ENCODE results near the gene GTF3C1.

The GTF3C1 gene

GRCh38 chr16:27498031-27498825 is 51.5 kb downstream of the GTF3C1 start:
- Mint-ChIP-seq H3K9me3 (no peaks in the 10 kb centered on the region), H3K27ac (no peak overlapping the region), H3K27me3 (no peaks in the 10 kb centered on the region), H3K4me1 (no peaks in the 10 kb centered on the region), H3K36me3 (peaks cover 52 to 64% of the 10 kb centered on the region in 2 donors), H3K4me3 (no peak overlapping the region)
- DNase-seq (no peak), ATAC-seq (replicated peaks) (no peak)

- peaks cover 44 to 56% of the 10 kb centered on the region in 2 donors for H3K36me3 Mint-ChIP-seq
- ATAC-seq (replicated peaks) (no peak), DNase-seq (no peak)
- H3K9me3 Mint-ChIP-seq = no peaks in the 10 kb centered on the region
- no peak overlapping the region for H3K27ac Mint-ChIP-seq
- no peaks in the 10 kb centered on the region for H3K27me3 Mint-ChIP-seq
- no peaks in the 10 kb centered on the region for H3K4me1 Mint-ChIP-seq
- H3K4me3 Mint-ChIP-seq = no peak overlapping the region
Measured at GRCh38 chr16:27495191-27495590, 54.5 kb downstream of the GTF3C1 start.

DNA sequence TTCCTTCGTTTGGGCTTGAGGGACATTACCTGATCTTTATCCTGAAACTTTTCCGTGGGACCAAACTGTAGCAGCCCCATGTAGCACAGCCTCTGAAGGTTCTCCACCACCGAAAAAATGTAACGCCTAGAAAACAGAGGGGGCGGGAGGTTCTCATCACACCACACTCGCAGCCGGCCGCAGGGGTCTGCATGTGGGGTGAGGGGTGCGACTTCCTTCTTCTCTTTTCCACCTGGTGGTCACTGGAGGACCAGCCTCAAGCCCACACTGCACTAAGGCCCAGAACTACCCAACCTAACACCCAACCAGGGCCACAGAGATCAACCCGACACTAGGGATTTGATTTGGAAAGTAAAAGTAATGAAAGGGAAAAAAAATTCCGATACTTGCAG is 57.1 kb downstream of the GTF3C1 start:
- no peaks in the 10 kb centered on the region for H3K9me3 Mint-ChIP-seq
- no peak for ATAC-seq (replicated peaks)
- DNase-seq = no peak
- H3K36me3 Mint-ChIP-seq = peaks cover 49 to 58% of the 10 kb centered on the region in 2 donors
- H3K4me1 Mint-ChIP-seq = no peaks in the 10 kb centered on the region
- H3K27me3 Mint-ChIP-seq = no peaks in the 10 kb centered on the region
- no peak overlapping the region for H3K27ac Mint-ChIP-seq
- H3K4me3 Mint-ChIP-seq = no peak overlapping the region

DNA sequence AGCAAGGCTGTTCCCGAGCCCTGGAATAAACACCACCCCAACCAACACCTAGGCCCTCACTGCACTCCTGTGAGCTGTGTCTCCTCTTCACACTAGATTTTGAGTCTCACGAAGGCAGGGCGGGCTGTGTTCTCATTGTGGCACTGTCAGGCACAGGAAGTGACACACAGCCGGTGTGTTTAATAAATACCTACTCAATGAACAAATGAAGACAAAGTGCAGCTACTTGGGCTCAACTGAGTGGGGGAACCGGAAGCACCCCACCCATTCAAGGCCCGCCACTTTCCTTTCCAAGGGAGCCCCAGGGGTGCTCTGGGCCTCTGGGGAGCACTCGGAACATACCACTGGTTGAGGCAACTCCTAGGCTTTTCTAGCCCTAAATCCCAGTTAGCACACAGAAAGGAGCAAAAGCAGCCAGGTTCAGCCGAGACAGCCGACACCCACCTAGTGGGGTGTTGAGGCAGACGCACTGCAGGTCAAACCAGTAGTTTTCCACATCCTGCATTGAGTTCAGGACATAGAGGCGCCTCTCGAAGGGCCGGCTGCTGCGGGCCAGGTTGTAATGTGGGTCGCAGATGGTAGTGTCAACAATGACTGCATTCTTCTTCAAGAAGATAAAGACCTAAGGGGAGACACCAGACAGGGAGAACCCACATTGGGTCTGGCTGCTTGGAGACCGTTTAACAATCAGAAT is 57.7 kb downstream of the GTF3C1 start:
- no peak for ATAC-seq (replicated peaks)
- Mint-ChIP-seq H3K9me3 (no peaks in the 10 kb centered on the region), H3K4me1 (no peaks in the 10 kb centered on the region), H3K27ac (peak overlapping the region; percentile 44), H3K36me3 (peaks cover 48 to 54% of the 10 kb centered on the region in 2 donors), H3K4me3 (no peak overlapping the region), H3K27me3 (no peaks in the 10 kb centered on the region)
- no peak for DNase-seq

DNA sequence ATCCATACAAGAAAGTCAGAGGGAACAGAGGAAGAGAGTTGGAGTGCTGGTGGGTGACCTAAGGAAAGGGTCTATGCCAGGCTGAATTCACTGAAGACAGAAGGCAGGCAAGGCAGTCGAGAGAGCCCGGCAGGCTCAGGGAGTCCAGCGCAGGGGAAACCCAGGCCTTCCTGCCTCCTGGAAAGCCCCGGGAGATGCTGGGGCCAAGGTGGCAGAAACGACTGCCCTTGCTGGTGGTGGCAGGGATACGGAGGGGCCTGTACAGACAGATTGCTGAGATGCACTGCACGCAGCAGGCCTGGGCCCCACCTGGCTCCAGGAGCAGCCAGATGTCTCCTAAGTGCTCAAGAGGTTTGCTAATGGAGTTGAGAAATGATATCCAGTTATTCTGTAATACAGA is 59.8 kb downstream of the GTF3C1 start:
- no peaks in the 10 kb centered on the region for H3K4me1 Mint-ChIP-seq
- H3K4me3 Mint-ChIP-seq = no peak overlapping the region
- H3K27ac Mint-ChIP-seq = no peak overlapping the region
- no peaks in the 10 kb centered on the region for H3K27me3 Mint-ChIP-seq
- H3K36me3 Mint-ChIP-seq = peaks cover 57 to 61% of the 10 kb centered on the region in 2 donors
- ATAC-seq (replicated peaks) = no peak
- no peaks in the 10 kb centered on the region for H3K9me3 Mint-ChIP-seq
- DNase-seq = no peak

GRCh38 chr16:27489421-27489820 is 60.3 kb downstream of the GTF3C1 start:
- ATAC-seq (replicated peaks) = no peak
- Mint-ChIP-seq H3K4me3 (no peak overlapping the region), H3K27me3 (no peaks in the 10 kb centered on the region), H3K4me1 (no peaks in the 10 kb centered on the region), H3K27ac (no peak overlapping the region), H3K36me3 (peaks cover 57 to 61% of the 10 kb centered on the region in 2 donors), H3K9me3 (no peaks in the 10 kb centered on the region)
- DNase-seq = no peak

- H3K4me3 Mint-ChIP-seq = no peak overlapping the region
- H3K27ac Mint-ChIP-seq = no peak overlapping the region
- H3K36me3 Mint-ChIP-seq = peaks cover 55 to 68% of the 10 kb centered on the region in 2 donors
- no peaks in the 10 kb centered on the region for H3K4me1 Mint-ChIP-seq
- DNase-seq = no peak
- no peaks in the 10 kb centered on the region for H3K9me3 Mint-ChIP-seq
- no peaks in the 10 kb centered on the region for H3K27me3 Mint-ChIP-seq
- ATAC-seq (replicated peaks) = no peak
Measured at GRCh38 chr16:27486760-27487159, 63.0 kb downstream of the GTF3C1 start.

DNA sequence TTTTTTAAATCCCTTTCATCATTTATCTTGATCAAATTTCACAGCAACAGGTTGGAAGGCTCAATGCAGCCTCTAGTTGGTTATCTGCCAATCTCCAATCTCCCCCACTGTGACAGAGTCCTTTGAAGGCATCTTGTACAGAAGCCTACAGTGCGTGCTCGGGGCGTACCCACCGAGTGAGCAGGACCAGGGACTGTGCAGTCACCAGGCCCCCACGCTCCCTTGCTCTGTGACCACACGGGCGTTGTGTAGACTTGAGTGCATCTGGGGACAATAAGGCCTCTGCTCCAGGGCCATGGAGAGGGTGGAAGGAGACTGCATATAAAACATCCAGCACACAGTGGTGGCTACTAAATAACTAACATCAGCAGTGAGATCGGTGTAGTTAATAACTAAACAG is 63.4 kb downstream of the GTF3C1 start:
- no peaks in the 10 kb centered on the region for H3K27me3 Mint-ChIP-seq
- no peak overlapping the region for H3K27ac Mint-ChIP-seq
- DNase-seq (no peak), ATAC-seq (replicated peaks) (no peak)
- H3K9me3 Mint-ChIP-seq = no peaks in the 10 kb centered on the region
- H3K36me3 Mint-ChIP-seq = peaks cover 55 to 69% of the 10 kb centered on the region in 2 donors
- H3K4me3 Mint-ChIP-seq = no peak overlapping the region
- no peaks in the 10 kb centered on the region for H3K4me1 Mint-ChIP-seq

- no peak overlapping the region for H3K4me3 Mint-ChIP-seq
- no peaks in the 10 kb centered on the region for H3K9me3 Mint-ChIP-seq
- H3K27me3 Mint-ChIP-seq = no peaks in the 10 kb centered on the region
- H3K4me1 Mint-ChIP-seq = no peaks in the 10 kb centered on the region
- ATAC-seq (replicated peaks) (no peak), DNase-seq (no peak)
- peaks cover 56 to 69% of the 10 kb centered on the region in 2 donors for H3K36me3 Mint-ChIP-seq
- no peak overlapping the region for H3K27ac Mint-ChIP-seq
Measured at GRCh38 chr16:27485811-27486210, 63.9 kb downstream of the GTF3C1 start.

- DNase-seq = no peak
- Mint-ChIP-seq H3K27me3 (no peaks in the 10 kb centered on the region), H3K36me3 (peaks cover 61 to 75% of the 10 kb centered on the region in 2 donors), H3K27ac (no peak overlapping the region), H3K4me3 (no peak overlapping the region), H3K4me1 (no peaks in the 10 kb centered on the region), H3K9me3 (no peaks in the 10 kb centered on the region)
- no peak for ATAC-seq (replicated peaks)
Measured at GRCh38 chr16:27485126-27485525, 64.6 kb downstream of the GTF3C1 start.

- H3K27ac Mint-ChIP-seq = no peak overlapping the region
Measured at GRCh38 chr16:27483624-27484023, 66.1 kb downstream of the GTF3C1 start.

GRCh38 chr16:27483088-27483437 is 66.7 kb downstream of the GTF3C1 start:
- H3K9me3 Mint-ChIP-seq = no peaks in the 10 kb centered on the region
- ATAC-seq (replicated peaks) (no peak), DNase-seq (no peak)
- no peaks in the 10 kb centered on the region for H3K4me1 Mint-ChIP-seq
- peaks cover 54 to 73% of the 10 kb centered on the region in 2 donors for H3K36me3 Mint-ChIP-seq
- H3K27me3 Mint-ChIP-seq = no peaks in the 10 kb centered on the region
- no peak overlapping the region for H3K27ac Mint-ChIP-seq
- no peak overlapping the region for H3K4me3 Mint-ChIP-seq

More at GRCh38 chr16:27483624-27484023, 66.1 kb downstream of the GTF3C1 start:
- H3K9me3 Mint-ChIP-seq = no peaks in the 10 kb centered on the region
- no peak for DNase-seq
- H3K36me3 Mint-ChIP-seq = peaks cover 55 to 73% of the 10 kb centered on the region in 2 donors
- no peak overlapping the region for H3K4me3 Mint-ChIP-seq
- no peak for ATAC-seq (replicated peaks)
- H3K27me3 Mint-ChIP-seq = no peaks in the 10 kb centered on the region
- H3K4me1 Mint-ChIP-seq = no peaks in the 10 kb centered on the region

DNA sequence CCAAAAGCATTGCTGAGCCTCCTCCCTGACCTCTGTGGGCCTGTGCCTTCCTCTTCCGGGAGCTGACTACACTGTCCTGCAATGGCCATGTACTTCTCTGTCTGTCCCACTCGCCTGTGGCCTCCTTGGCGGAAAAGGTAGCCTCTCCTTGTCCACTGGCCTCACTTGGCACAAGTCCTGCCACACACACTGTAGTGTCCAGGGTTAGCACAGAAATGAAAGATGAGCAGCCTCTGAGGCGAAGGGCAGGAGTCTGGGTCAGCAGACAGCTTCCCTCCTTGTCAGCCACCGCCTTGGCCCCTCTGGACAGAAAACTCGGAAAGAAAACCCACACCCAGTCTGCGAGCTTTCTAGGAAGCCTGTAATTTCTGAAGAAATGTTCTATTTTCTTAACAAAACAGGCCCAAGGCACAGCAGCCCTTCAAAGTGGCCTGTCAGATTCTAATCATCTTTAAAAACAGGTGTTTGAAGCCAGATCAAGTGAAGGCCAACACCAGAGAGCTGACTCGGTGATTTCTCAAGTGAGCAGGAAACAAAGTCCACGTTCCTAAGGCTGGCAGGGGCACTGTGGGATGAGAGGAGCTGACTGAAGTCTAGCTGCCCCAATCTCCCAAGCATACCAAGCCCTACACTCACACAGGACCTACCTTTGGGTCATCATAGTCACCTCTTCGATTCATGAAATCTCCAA is 67.2 kb downstream of the GTF3C1 start:
- H3K9me3 Mint-ChIP-seq = no peaks in the 10 kb centered on the region
- H3K27ac Mint-ChIP-seq = no peak overlapping the region
- H3K4me1 Mint-ChIP-seq = no peaks in the 10 kb centered on the region
- DNase-seq = no peak
- no peaks in the 10 kb centered on the region for H3K27me3 Mint-ChIP-seq
- peaks cover 55 to 74% of the 10 kb centered on the region in 2 donors for H3K36me3 Mint-ChIP-seq
- ATAC-seq (replicated peaks) = no peak
- no peak overlapping the region for H3K4me3 Mint-ChIP-seq

DNA sequence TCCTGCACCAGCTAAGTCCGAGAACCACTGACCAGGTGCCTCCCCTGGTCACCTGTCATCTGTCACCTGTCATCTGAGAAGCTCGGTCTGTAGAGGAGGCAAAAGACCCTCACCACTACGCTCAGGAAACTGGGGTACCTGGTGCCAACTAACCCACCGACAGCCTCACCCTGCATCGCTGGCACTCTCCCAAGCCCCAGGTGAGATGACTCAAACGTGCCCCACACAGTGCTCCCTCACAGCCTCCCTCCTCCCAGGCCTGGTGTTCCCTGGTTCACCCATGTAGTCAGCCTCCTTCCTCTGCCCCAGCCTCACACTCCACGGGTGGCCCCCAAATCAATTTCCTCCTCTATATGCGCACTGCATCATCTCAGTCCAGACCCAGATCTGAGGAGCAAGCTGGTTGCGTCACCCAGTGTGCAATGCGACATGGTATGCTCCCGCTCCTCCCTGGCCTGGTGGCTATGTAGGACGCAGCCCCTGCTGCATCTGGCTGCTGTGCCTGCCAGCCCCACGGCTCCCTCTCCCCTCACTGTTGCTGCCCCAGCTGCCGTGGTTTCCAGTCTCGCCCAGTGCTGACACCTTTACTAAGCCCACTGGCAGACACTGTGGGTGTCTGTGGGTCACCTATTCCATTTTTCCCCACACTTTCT is 68.3 kb downstream of the GTF3C1 start:
- Mint-ChIP-seq H3K9me3 (no peaks in the 10 kb centered on the region), H3K36me3 (peaks cover 58 to 71% of the 10 kb centered on the region in 2 donors), H3K4me1 (no peaks in the 10 kb centered on the region), H3K27me3 (no peaks in the 10 kb centered on the region), H3K27ac (no peak overlapping the region), H3K4me3 (no peak overlapping the region)
- ATAC-seq (replicated peaks) = no peak
- DNase-seq = no peak
